Measurements from ENCODE around the gene VPS16. TPM values are rescaled to one million over a fixed set of nuclear protein-coding genes. Genes with fewer than 3 reads are reported as not detected.

The VPS16 gene
- total RNA-seq, 1 experiment from 2014 or later, result 46.6 TPM

GRCh38 chr20:2849529-2849928 lies 9.0 kb downstream of the VPS16 start:
- H3K9me3 ChIP-seq, result no peaks in the 10 kb centered on the region
- no peaks in the 10 kb centered on the region for H3K27me3 Mint-ChIP-seq (ENCODE audit: insufficient read depth, unreplicated experiment)
- no peak overlapping the region for H3K4me3 Mint-ChIP-seq (ENCODE audit: unreplicated experiment)
- H3K4me1 Mint-ChIP-seq (ENCODE audit: low read depth, unreplicated experiment), result no peaks in the 10 kb centered on the region
- TF ChIP-seq CTCF (IDR thresholded peaks at IDR 0.05; ENCODE audit: insufficient read depth in 1 of 2, low read depth in 1 of 2, low read length in 1 of 2, severe bottlenecking in 1 of 2, unreplicated experiment in 1 of 2), result no peak
- H3K36me3 ChIP-seq (ENCODE audit: control insufficient read depth, insufficient read depth, low read length), result no peaks in the 10 kb centered on the region
- H3K9me3 Mint-ChIP-seq (ENCODE audit: unreplicated experiment), result no peaks in the 10 kb centered on the region
- BruUV-seq (replicated peaks), result no TSS peak
- H3K27me3 ChIP-seq (replicated peaks; ENCODE audit: control insufficient read depth, insufficient read depth, low read length), result no peaks in the 10 kb centered on the region
- no peak overlapping the region for H3K27ac Mint-ChIP-seq (ENCODE audit: unreplicated experiment)
- ChIA-PET POLR2A (no interaction called here), CTCF (interaction anchor here (0.6 to 0.9 kb wide), 2 partner anchors 47 to 95 kb away, joined by 3 read pairs; no protein-coding TSS in a partner anchor)
- H3K4me3 ChIP-seq (ENCODE audit: low read depth, low read length), result no peak overlapping the region
- no peak for DNase-seq
- intact Hi-C loops (cut with micrococcal nuclease; ENCODE audit: unreplicated experiment), result no loop called here
- H3K4me1 ChIP-seq, result no peaks in the 10 kb centered on the region
- no peaks in the 10 kb centered on the region for H3K36me3 Mint-ChIP-seq (ENCODE audit: insufficient read depth, unreplicated experiment)

GRCh38 chr20:2851086-2851485 lies 10.5 kb downstream of the VPS16 start:
- intact Hi-C loops (cut with micrococcal nuclease; ENCODE audit: unreplicated experiment), result no loop called here
- H3K4me3 Mint-ChIP-seq (ENCODE audit: unreplicated experiment), result no peak overlapping the region
- no peaks in the 10 kb centered on the region for H3K27me3 Mint-ChIP-seq (ENCODE audit: insufficient read depth, unreplicated experiment)
- Histone ChIP-seq H3K4me3 (ENCODE audit: low read depth, low read length) (no peak overlapping the region), H3K36me3 (ENCODE audit: control insufficient read depth, insufficient read depth, low read length) (no peaks in the 10 kb centered on the region), H3K9me3 (no peaks in the 10 kb centered on the region), H3K4me1 (no peaks in the 10 kb centered on the region), H3K27me3 (replicated peaks; ENCODE audit: control insufficient read depth, insufficient read depth, low read length) (no peaks in the 10 kb centered on the region)
- DNase-seq, result no peak
- TF ChIP-seq CTCF (IDR thresholded peaks at IDR 0.05; ENCODE audit: insufficient read depth in 1 of 2, low read depth in 1 of 2, low read length in 1 of 2, severe bottlenecking in 1 of 2, unreplicated experiment in 1 of 2), result no peak
- H3K36me3 Mint-ChIP-seq (ENCODE audit: insufficient read depth, unreplicated experiment), result no peaks in the 10 kb centered on the region
- H3K9me3 Mint-ChIP-seq (ENCODE audit: unreplicated experiment), result no peaks in the 10 kb centered on the region
- POLR2A ChIA-PET, result no interaction called here
- CTCF ChIA-PET, result interaction anchor here (2.5 kb wide), 1 partner anchor 95 kb away, joined by 9 read pairs; no protein-coding TSS in a partner anchor
- BruUV-seq (replicated peaks), result no TSS peak
- H3K4me1 Mint-ChIP-seq (ENCODE audit: low read depth, unreplicated experiment), result no peaks in the 10 kb centered on the region
- H3K27ac Mint-ChIP-seq (ENCODE audit: unreplicated experiment), result no peak overlapping the region

DNA sequence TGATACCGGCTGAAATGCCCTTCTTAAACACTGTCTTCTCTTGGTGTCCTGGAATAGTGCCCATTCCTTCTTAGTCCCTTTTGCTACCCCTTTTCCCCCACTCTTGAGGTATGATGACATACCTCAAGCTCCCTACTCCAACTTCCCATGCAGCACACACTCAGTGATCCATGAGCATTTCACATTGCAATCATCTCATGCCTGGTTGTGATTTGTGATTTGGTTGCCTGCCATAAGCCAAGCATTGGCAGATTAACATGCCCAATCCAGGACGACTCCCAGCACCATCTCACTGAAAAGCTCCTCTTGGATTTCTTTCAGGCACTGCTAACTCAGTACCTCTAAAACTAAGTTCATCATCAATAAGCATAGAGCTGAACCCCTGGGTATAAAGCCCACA lies 18.0 kb downstream of the VPS16 start:
- Mint-ChIP-seq H3K4me3 (ENCODE audit: unreplicated experiment) (no peak overlapping the region), H3K36me3 (ENCODE audit: insufficient read depth, unreplicated experiment) (peaks cover 7% of the 10 kb centered on the region), H3K27me3 (ENCODE audit: insufficient read depth, unreplicated experiment) (no peaks in the 10 kb centered on the region), H3K9me3 (ENCODE audit: unreplicated experiment) (no peaks in the 10 kb centered on the region), H3K27ac (ENCODE audit: unreplicated experiment) (no peak overlapping the region), H3K4me1 (ENCODE audit: low read depth, unreplicated experiment) (no peaks in the 10 kb centered on the region)
- no peaks in the 10 kb centered on the region for H3K9me3 ChIP-seq
- no peaks in the 10 kb centered on the region for H3K27me3 ChIP-seq (replicated peaks; ENCODE audit: control insufficient read depth, insufficient read depth, low read length)
- H3K4me1 ChIP-seq, result no peaks in the 10 kb centered on the region
- intact Hi-C loops (cut with micrococcal nuclease; ENCODE audit: unreplicated experiment), result no loop called here
- no peaks in the 10 kb centered on the region for H3K36me3 ChIP-seq (ENCODE audit: control insufficient read depth, insufficient read depth, low read length)
- H3K4me3 ChIP-seq (ENCODE audit: low read depth, low read length), result no peak overlapping the region
- BruUV-seq (replicated peaks), result no TSS peak
- no peak for DNase-seq
- CTCF ChIA-PET, result no interaction called here
- TF ChIP-seq CTCF (IDR thresholded peaks at IDR 0.05; ENCODE audit: insufficient read depth in 1 of 2, low read depth in 1 of 2, low read length in 1 of 2, severe bottlenecking in 1 of 2, unreplicated experiment in 1 of 2), result no peak
- POLR2A ChIA-PET, result interaction anchor here (0.5 kb wide), 1 partner anchor 54 kb away, joined by 4 read pairs; no protein-coding TSS in a partner anchor
